ENCODE results near the gene HBP1.
A peak's percentile ranks its signal among the peaks of the same experiment; 100 is the strongest.

The HBP1 gene

DNA sequence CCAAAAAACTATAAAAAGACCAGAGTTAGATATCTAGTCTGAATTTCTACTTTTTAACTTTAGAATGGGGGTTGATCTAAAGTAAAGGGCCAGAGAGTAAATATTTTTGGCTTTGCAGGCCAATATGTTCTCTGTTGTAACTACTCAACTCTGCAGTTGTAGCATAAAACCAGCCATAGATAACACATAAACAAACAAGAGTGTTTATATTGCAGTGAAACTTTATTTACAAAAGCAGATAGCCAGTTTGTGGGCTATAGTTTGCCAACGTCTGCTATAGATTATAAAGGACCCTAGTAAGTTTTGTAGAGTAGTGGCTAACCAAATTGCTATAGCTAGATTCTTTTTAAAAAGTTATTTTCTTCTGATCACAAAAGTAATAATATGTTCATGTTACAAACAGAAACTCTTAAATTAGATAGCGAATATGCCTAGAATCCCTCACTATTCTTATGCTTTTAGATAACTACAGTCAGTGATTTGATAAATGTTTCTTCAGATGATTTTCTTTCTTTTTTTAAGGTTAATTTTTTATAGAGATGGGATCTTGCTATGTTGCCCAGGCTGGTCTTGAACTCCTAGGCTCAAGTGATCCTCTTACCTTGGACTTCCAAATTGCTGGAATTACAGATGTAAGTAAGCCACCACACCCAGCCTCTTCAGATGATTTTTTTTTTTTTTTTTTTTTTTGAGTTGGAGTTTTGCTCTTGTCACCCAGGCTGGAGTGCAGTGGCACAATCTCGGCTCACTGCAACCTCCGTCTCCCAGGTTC lies 23.6 kb upstream of the HBP1 start:
- no peak overlapping the region for H3K4me3 ChIP-seq (ENCODE audit: low read depth, low read length)
- no peak for DNase-seq (ENCODE audit: low read depth)
- TF ChIP-seq, protein P1, sequence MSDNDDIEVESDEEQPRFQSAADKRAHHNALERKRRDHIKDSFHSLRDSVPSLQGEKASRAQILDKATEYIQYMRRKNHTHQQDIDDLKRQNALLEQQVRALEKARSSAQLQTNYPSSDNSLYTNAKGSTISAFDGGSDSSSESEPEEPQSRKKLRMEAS (IDR thresholded peaks at IDR 0.05; ENCODE audit: low read depth, low read length) = no peak
- no peak for TF ChIP-seq CTCF (IDR thresholded peaks at IDR 0.05; ENCODE audit: low read depth, low read length)
- no peak for TF ChIP-seq POLR2A (IDR thresholded peaks at IDR 0.05; ENCODE audit: extremely low read depth, insufficient read length)
- no peak for TF ChIP-seq MYC (IDR thresholded peaks at IDR 0.05; ENCODE audit: low read depth, low read length)

GRCh38 chr7:107147464-107148393 lies 21.1 kb upstream of the HBP1 start:
- DNase-seq (ENCODE audit: low read depth) = peak; percentile 55
- no peak overlapping the region for H3K4me3 ChIP-seq (ENCODE audit: low read depth, low read length)
- TF ChIP-seq MYC (IDR thresholded peaks at IDR 0.05; ENCODE audit: low read depth, low read length) (no peak), POLR2A (IDR thresholded peaks at IDR 0.05; ENCODE audit: extremely low read depth, insufficient read length) (no peak), CTCF (IDR thresholded peaks at IDR 0.05; ENCODE audit: low read depth, low read length) (peak; percentile 78)

DNA sequence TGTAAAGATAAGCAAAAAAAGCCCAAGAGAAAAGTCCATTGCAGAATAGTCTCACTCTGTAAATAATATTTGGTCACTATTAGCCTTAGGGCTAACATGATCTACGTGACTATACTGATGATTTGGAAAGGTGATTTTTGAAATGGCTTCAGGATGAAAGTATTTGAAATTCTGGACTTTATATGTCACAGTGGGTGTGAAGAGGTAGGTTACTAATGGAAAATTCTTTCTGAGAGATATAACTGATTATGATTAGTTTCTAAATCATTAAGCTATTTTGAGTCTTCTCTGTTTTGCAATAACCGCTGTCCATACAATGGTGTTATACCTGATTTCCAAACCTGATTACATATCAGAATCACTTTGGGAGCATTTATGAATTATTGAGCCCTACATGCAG lies 20.1 kb upstream of the HBP1 start:
- no peak for TF ChIP-seq MYC (IDR thresholded peaks at IDR 0.05; ENCODE audit: low read depth, low read length)
- H3K4me3 ChIP-seq (ENCODE audit: low read depth, low read length) = no peak overlapping the region
- DNase-seq (ENCODE audit: low read depth) = no peak

GRCh38 chr7:107149863-107150262 lies 18.9 kb upstream of the HBP1 start:
- no peak for DNase-seq (ENCODE audit: low read depth)
- no peak overlapping the region for H3K4me3 ChIP-seq (ENCODE audit: low read depth, low read length)
- TF ChIP-seq, protein P1 (IDR thresholded peaks at IDR 0.05; ENCODE audit: low read depth, low read length) = no peak
- TF ChIP-seq POLR2A (IDR thresholded peaks at IDR 0.05; ENCODE audit: extremely low read depth, insufficient read length) (no peak), CTCF (IDR thresholded peaks at IDR 0.05; ENCODE audit: low read depth, low read length) (no peak), MYC (IDR thresholded peaks at IDR 0.05; ENCODE audit: low read depth, low read length) (no peak)

DNA sequence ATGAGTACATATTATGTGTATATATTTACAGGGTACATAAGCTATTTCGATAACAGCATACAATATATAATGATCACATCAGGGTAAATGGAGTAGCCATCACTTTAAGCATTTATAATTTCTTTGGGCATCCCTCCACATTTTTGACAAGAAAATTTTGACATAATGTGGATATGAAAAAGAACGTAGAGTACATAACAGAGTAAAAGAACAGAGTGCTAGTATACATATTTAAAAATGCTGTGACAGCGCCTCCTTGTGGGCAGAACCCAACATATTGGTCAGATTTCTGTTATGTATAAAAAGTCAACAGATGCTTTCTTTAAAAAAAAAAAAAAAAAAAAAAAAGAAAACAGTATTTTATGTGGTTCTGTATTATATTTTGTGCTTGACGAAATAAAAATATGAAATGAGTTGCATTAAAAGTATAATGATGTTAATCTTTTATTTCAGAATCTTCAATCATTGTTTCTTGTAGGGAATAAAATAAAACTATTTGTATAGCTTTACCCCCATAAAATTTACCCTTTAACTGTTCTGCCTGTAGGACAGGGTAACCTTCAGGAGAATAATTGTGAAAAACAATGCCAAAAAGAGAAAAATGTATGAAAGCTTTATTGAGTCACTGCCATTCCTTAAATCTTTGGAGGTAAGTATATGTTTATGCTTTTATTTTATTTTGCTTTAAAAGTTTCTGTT lies 18.3 kb upstream of the HBP1 start:
- no peak overlapping the region for H3K4me3 ChIP-seq (ENCODE audit: low read depth, low read length)
- TF ChIP-seq MYC (IDR thresholded peaks at IDR 0.05; ENCODE audit: low read depth, low read length) (no peak), POLR2A (IDR thresholded peaks at IDR 0.05; ENCODE audit: extremely low read depth, insufficient read length) (no peak), CTCF (IDR thresholded peaks at IDR 0.05; ENCODE audit: low read depth, low read length) (peak; percentile 54)
- TF ChIP-seq, protein P1 (IDR thresholded peaks at IDR 0.05; ENCODE audit: low read depth, low read length) = no peak
- DNase-seq (ENCODE audit: low read depth) = peak; percentile 79

DNA sequence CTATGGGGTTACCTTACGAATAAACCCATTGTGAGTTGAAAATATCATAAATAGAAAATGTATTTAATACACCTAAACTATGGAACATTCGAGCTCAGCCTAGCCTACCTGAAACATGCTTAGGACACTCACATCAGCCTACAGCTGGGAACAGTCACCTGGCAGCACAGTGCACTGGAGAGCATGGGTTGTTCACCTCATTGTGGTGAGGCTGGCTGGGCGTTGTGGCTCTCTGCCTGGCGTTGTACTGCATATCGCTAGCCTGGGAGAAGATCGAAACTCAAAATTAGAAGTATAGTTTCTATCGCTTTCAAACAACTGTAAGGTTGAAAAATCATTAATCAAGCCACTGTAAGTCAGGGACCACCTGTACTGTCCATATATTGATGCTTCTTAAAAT lies 17.3 kb upstream of the HBP1 start:
- DNase-seq (ENCODE audit: low read depth) = no peak
- TF ChIP-seq CTCF (IDR thresholded peaks at IDR 0.05; ENCODE audit: low read depth, low read length) = no peak
- TF ChIP-seq, protein P1 (IDR thresholded peaks at IDR 0.05; ENCODE audit: low read depth, low read length) = no peak
- H3K4me3 ChIP-seq (ENCODE audit: low read depth, low read length) = no peak overlapping the region

All from NB4 (cell line).